ENCODE results near the gene SMOC1.

Gene SMOC1

DNA sequence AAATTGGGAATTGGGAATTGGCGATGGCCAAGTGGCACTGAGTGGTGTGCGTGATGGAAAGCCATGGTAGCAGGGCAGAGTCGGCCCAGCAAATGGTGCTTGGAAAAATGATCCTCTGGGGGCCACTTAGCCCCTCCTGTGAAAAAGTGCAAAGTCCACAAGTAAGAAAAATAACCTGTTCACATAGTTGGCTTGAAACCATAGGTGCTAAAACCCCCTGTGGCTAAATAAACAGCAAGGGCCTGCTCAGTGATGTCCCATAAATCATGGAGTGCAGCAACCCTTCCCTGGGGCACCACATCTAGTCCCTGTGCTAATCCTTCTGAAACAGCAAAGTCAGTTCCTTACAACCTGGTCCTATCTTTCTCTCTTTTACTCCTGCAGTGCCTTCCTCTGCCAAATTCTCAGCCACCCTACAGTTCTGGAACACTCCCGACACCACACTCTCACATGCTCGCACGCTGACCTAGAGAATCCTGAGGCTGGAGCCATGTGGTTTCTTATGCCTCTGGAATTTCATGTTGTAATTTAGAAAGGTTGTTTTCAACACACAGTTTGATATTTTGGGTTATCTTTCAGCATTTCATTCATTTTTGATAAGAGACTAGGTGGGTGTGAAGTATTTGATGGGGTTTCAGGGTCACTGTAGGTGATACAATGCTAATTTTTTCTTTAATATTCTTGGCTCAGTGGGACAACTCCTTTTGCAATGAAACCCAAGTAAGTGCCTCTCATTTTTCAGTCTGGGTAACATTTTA is 123.6 kb downstream of the SMOC1 start:
- Histone ChIP-seq H3K4me3 (ENCODE audit: low read length) (no peak overlapping the region), H3K27me3 (ENCODE audit: control insufficient read depth, insufficient read depth, low read length) (peaks cover 3% of the 10 kb centered on the region), H3K36me3 (ENCODE audit: insufficient read depth, low read length) (no peaks in the 10 kb centered on the region), H3K9me3 (replicated peaks; ENCODE audit: low read length) (no peaks in the 10 kb centered on the region), H3K4me1 (ENCODE audit: control insufficient read depth, insufficient read depth, low read length) (peaks cover 4% of the 10 kb centered on the region), H3K4me2 (ENCODE audit: low read length) (no peak overlapping the region), H3K9ac (ENCODE audit: low read depth, low read length) (no peak overlapping the region)

DNA sequence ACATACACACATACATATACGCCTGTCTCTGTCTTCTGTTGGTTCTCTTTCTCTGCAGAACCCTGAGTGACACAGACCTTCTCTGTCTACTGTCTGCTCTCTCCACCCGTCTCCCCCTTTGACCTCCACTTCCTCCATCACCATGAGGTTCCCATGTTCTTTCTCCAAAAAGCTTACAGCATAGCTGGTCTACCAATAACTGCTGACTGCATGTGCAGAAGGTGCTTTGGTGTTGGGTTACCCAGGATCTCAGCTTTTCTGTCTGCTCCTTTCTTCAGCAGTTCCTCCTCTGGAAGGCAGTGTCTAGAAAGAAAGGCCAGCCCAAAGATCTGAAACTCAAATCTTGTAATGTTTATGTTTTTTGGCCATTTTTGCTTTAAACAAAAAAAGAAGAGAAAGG is 125.6 kb downstream of the SMOC1 start:
- Histone ChIP-seq H3K36me3 (ENCODE audit: insufficient read depth, low read length) (no peaks in the 10 kb centered on the region), H3K27me3 (ENCODE audit: control insufficient read depth, insufficient read depth, low read length) (peaks cover 3% of the 10 kb centered on the region), H3K9me3 (replicated peaks; ENCODE audit: low read length) (no peaks in the 10 kb centered on the region), H3K4me1 (ENCODE audit: control insufficient read depth, insufficient read depth, low read length) (no peaks in the 10 kb centered on the region), H3K9ac (ENCODE audit: low read depth, low read length) (no peak overlapping the region), H3K4me2 (ENCODE audit: low read length) (no peak overlapping the region), H3K4me3 (ENCODE audit: low read length) (no peak overlapping the region)

DNA sequence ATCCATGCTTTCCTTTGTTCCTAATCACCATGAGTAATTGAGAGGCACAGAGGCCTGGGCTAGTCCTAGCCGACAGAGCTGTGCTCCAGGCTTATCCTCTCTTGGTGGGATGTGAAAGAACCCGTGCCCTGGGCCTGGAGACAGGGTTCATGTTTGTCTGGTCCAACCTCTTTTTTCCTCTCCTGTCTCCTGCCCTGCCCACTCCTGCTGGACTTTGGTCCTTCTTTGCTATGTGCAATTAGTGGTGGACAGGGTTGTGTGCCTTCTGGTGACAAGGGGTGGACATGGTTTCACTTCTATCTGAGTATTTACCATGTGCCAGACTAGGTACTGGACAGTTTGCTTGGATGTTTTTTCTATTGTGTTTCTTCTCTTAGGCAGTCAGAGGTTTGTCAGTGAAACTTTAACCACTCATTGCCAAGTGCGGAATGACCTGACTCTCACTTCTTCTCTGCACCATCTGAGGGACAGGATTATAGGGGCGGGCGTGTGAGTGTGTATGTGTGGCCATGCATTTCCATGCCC is 126.1 kb downstream of the SMOC1 start:
- H3K4me2 ChIP-seq (ENCODE audit: low read length): no peak overlapping the region
- no peak overlapping the region for H3K9ac ChIP-seq (ENCODE audit: low read depth, low read length)
- no peaks in the 10 kb centered on the region for H3K4me1 ChIP-seq (ENCODE audit: control insufficient read depth, insufficient read depth, low read length)
- no peaks in the 10 kb centered on the region for H3K9me3 ChIP-seq (replicated peaks; ENCODE audit: low read length)
- H3K36me3 ChIP-seq (ENCODE audit: insufficient read depth, low read length): no peaks in the 10 kb centered on the region
- H3K27me3 ChIP-seq (ENCODE audit: control insufficient read depth, insufficient read depth, low read length): peaks cover 3% of the 10 kb centered on the region
- H3K4me3 ChIP-seq (ENCODE audit: low read length): no peak overlapping the region

DNA sequence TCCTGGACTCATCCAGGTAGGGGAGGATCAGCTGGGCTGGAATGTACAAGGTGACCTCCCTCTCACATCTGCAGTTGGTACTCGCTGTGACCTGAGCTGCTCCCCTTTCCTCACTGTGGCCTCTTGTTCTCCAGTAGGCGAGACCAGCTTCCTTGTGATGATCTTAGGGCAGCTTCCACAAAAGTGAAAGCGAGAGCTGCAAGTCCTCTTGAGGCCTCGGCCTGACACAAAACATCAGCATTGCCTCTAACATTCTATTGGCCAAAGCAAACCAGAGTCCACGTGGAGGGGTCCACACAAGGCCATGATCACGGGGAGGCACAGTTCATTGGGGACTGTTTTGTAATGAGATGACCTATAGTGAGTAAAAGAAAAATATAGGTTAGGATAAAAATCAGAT is 127.5 kb downstream of the SMOC1 start:
- Histone ChIP-seq H3K9me3 (replicated peaks; ENCODE audit: low read length) (no peaks in the 10 kb centered on the region), H3K36me3 (ENCODE audit: insufficient read depth, low read length) (no peaks in the 10 kb centered on the region), H3K27me3 (ENCODE audit: control insufficient read depth, insufficient read depth, low read length) (peaks cover 3% of the 10 kb centered on the region), H3K4me3 (ENCODE audit: low read length) (no peak overlapping the region), H3K4me1 (ENCODE audit: control insufficient read depth, insufficient read depth, low read length) (no peaks in the 10 kb centered on the region), H3K9ac (ENCODE audit: low read depth, low read length) (no peak overlapping the region), H3K4me2 (ENCODE audit: low read length) (no peak overlapping the region)

DNA sequence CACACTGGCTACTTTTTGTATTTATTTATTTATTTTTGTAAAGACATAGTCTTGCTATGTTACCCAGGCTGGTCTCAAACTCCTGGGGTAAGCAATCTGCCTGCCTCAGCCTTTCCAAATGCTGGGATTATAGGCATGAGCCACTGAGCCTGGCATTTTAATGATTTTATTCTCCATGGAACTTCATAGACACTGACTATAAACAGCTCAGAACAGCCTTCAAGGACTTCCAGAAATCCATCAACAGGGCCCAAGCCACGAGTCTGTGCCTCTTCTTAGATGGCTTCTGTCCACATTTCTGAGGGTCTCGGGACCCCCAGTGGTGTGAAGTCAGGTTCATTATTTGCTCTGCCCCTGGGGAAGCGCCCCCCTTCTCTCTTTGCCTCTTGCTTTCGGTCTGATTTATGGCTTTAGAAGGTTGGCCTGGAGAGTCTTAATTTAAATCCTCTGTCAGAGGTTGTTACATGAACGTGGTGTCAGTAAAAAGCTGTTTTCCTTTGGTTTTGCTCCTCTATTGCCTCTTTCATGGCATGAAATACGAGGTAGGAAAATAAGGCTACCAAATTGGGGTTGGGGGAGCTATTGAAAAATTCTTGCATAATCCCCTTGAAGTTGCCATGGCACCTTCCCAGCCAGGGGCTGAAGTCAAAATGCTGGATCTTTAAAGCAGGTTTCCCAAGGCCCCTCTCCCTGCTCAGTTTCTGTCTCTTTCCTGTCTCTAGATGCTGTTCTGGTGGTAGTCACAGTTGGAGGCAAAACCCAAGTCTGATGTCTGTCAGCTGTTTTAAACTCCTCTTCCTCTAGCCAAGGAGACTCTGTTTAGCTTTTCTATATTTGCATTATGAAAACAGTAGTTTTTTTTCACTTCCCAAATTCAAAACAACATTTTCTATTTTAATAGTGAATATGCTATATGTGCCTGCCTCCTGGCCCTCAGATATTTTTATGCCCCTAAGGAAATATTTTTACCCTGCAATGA is 129.4 kb downstream of the SMOC1 start:
- H3K9me3 ChIP-seq (replicated peaks; ENCODE audit: low read length): no peaks in the 10 kb centered on the region
- no peaks in the 10 kb centered on the region for H3K27me3 ChIP-seq (ENCODE audit: control insufficient read depth, insufficient read depth, low read length)
- H3K9ac ChIP-seq (ENCODE audit: low read depth, low read length): no peak overlapping the region
- no peaks in the 10 kb centered on the region for H3K4me1 ChIP-seq (ENCODE audit: control insufficient read depth, insufficient read depth, low read length)
- H3K4me2 ChIP-seq (ENCODE audit: low read length): no peak overlapping the region
- no peak overlapping the region for H3K4me3 ChIP-seq (ENCODE audit: low read length)
- H3K36me3 ChIP-seq (ENCODE audit: insufficient read depth, low read length): no peaks in the 10 kb centered on the region

DNA sequence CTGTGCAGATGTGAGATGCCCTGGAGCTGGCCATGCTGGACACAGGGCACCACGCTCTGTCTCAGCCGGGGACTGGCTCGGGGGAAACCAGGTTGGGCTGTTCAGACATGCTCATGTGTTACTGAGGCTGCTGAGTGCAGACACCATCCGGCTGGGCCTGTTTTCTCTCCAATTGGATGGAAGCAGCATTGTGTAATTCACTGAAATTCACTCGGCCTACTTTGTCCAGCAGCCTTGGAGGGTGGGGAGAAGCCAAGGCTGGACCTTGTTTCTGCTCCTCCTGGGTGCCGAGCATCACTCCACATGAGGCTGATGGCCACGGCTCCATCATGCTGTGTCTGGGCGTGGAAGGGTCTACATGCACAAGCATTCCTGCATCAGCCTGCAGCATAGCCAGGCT is 130.7 kb downstream of the SMOC1 start:
- no peaks in the 10 kb centered on the region for H3K9me3 ChIP-seq (replicated peaks; ENCODE audit: low read length)

DNA sequence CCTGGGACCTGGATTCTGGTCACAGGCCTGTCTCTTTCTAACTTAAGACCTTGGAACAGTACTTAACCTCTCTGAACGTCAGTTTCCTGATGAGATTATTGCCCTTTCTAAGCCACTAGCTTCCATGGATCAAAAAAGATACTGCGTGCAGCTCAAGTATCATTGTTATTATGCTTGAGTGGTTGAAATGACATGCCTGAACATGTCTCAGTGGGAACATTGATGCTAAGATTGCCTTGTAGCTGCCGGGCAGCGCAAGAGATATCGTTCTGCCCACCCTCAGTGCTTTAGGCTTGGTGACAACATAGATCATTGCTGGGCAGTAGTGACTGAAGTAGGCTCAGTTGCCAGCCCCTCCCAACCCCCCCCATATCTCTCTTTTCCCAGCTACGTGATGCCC is 131.9 kb downstream of the SMOC1 start:
- Histone ChIP-seq H3K36me3 (ENCODE audit: insufficient read depth, low read length) (no peaks in the 10 kb centered on the region), H3K9me3 (replicated peaks; ENCODE audit: low read length) (no peaks in the 10 kb centered on the region), H3K4me3 (ENCODE audit: low read length) (no peak overlapping the region), H3K27me3 (ENCODE audit: control insufficient read depth, insufficient read depth, low read length) (no peaks in the 10 kb centered on the region), H3K4me1 (ENCODE audit: control insufficient read depth, insufficient read depth, low read length) (no peaks in the 10 kb centered on the region), H3K4me2 (ENCODE audit: low read length) (no peak overlapping the region), H3K9ac (ENCODE audit: low read depth, low read length) (no peak overlapping the region)

More for the DNA sequence above, 130.7 kb downstream of the SMOC1 start:
- H3K4me3 ChIP-seq (ENCODE audit: low read length): no peak overlapping the region
- no peak overlapping the region for H3K9ac ChIP-seq (ENCODE audit: low read depth, low read length)
- no peaks in the 10 kb centered on the region for H3K27me3 ChIP-seq (ENCODE audit: control insufficient read depth, insufficient read depth, low read length)
- H3K4me1 ChIP-seq (ENCODE audit: control insufficient read depth, insufficient read depth, low read length): no peaks in the 10 kb centered on the region
- H3K36me3 ChIP-seq (ENCODE audit: insufficient read depth, low read length): no peaks in the 10 kb centered on the region
- H3K4me2 ChIP-seq (ENCODE audit: low read length): no peak overlapping the region

DNA sequence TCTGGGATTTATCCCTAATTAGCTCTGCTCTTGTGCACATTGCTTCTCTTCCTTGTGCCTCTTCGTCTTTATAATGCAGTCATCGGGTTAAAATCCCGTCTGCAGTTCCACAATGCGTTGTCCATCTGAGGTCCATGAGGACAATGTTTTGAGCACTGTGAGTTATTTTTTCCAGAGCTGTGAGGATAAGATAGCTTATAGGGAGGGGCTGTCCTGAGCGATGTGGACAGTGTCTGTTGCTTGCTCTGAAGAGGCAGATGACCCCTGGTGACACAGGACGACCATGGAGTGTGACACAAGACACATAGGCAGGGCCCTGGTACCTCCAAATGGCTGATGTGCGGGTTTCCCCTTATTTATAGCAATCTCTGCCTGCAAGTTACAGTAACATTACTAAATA is 132.5 kb downstream of the SMOC1 start:
- Histone ChIP-seq H3K4me3 (ENCODE audit: low read length) (no peak overlapping the region), H3K36me3 (ENCODE audit: insufficient read depth, low read length) (no peaks in the 10 kb centered on the region), H3K4me2 (ENCODE audit: low read length) (no peak overlapping the region), H3K9ac (ENCODE audit: low read depth, low read length) (no peak overlapping the region), H3K27me3 (ENCODE audit: control insufficient read depth, insufficient read depth, low read length) (no peaks in the 10 kb centered on the region), H3K9me3 (replicated peaks; ENCODE audit: low read length) (no peaks in the 10 kb centered on the region), H3K4me1 (ENCODE audit: control insufficient read depth, insufficient read depth, low read length) (no peaks in the 10 kb centered on the region)

DNA sequence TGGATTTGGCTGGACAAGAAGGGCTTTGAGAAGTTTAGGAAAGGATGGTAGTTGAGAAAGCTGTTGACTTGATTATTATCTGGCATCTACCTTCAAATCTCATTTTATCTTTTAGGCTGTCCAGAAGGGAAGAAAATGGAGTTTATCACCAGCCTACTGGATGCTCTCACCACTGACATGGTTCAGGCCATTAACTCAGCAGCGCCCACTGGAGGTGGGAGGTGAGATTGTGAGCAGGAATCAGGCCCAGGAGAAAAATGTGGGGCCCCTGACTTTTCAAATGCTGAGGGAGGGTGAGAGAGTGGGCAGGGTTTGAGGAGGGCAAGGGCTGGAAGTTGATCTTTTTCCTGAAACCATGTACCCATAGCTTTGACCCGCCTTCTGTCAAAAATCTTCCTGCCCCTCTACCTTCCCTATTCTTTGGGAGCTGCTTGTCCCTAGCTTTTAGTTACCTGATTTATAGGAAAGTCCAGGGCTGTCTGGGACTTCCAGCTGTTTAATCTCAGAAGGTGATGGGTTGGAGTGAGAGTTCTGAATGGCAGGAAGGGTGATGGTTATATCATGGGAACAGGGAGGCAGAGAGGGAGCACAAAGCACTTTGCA is 134.2 kb downstream of the SMOC1 start:
- Histone ChIP-seq H3K36me3 (ENCODE audit: insufficient read depth, low read length) (no peaks in the 10 kb centered on the region), H3K4me3 (ENCODE audit: low read length) (no peak overlapping the region), H3K4me2 (ENCODE audit: low read length) (no peak overlapping the region), H3K9me3 (replicated peaks; ENCODE audit: low read length) (no peaks in the 10 kb centered on the region), H3K27me3 (ENCODE audit: control insufficient read depth, insufficient read depth, low read length) (peaks cover 5% of the 10 kb centered on the region), H3K4me1 (ENCODE audit: control insufficient read depth, insufficient read depth, low read length) (no peaks in the 10 kb centered on the region), H3K9ac (ENCODE audit: low read depth, low read length) (no peak overlapping the region)

DNA sequence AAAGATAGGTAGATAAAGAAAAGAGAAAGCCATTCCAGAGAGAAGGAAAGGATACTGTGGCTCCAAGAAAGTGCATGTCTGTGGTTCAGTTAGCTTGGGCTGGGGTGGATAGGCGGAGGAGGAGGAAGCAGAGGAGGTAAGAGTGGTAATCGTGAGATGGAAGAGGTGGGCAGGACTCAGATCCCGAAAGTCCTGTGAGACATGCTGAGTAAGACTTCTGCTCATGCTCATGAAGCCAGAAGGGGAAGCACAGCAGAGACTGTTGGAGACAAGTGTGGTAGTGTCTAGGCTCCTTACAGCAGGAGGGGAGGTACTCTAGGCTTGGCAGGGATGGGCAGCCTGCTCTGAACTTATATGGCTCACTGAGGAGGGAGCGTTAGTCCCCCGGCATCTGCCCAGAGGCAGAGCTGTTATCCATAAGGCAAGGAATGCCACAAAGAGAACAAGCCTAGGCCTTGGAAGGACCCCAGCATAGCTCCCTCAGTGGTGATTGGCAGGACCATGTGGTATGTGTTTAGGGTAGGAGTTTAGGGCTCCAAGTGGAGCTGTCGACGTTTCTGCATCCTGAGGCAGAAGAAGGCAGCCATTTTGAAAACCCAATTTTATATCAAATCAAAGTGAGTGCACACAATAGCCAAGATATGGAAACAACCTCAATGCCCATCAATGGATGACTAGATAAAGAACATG is 135.3 kb downstream of the SMOC1 start:
- no peaks in the 10 kb centered on the region for H3K36me3 ChIP-seq (ENCODE audit: insufficient read depth, low read length)
- no peak overlapping the region for H3K4me2 ChIP-seq (ENCODE audit: low read length)
- H3K27me3 ChIP-seq (ENCODE audit: control insufficient read depth, insufficient read depth, low read length): peaks cover 5% of the 10 kb centered on the region
- no peaks in the 10 kb centered on the region for H3K4me1 ChIP-seq (ENCODE audit: control insufficient read depth, insufficient read depth, low read length)
- H3K9me3 ChIP-seq (replicated peaks; ENCODE audit: low read length): no peaks in the 10 kb centered on the region
- no peak overlapping the region for H3K4me3 ChIP-seq (ENCODE audit: low read length)
- H3K9ac ChIP-seq (ENCODE audit: low read depth, low read length): no peak overlapping the region

DNA sequence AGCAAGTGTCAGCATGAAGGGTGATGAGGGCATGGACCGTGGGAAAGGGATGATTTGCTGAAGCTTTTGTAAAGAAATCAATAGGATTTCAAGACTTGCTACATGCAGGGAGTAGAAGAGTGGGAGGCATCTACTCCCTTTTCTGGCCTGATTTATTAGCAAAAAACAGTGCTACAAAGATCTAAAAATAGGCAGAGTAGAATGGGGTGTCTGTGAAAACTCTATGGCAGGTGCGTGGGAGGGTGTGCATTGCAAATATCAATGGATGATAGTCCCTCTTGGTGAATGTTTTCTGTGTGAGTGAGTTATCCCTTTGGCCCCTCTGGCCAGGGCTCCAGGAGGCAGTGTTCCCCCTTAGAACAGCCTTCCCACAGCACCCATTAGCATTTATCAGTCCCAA is 139.0 kb downstream of the SMOC1 start:
- Histone ChIP-seq H3K27me3 (ENCODE audit: control insufficient read depth, insufficient read depth, low read length) (peaks cover 5% of the 10 kb centered on the region), H3K9me3 (replicated peaks; ENCODE audit: low read length) (no peaks in the 10 kb centered on the region), H3K4me1 (ENCODE audit: control insufficient read depth, insufficient read depth, low read length) (no peaks in the 10 kb centered on the region), H3K4me3 (ENCODE audit: low read length) (no peak overlapping the region), H3K36me3 (ENCODE audit: insufficient read depth, low read length) (no peaks in the 10 kb centered on the region), H3K9ac (ENCODE audit: low read depth, low read length) (no peak overlapping the region), H3K4me2 (ENCODE audit: low read length) (no peak overlapping the region)

Measured in skeletal muscle satellite cell (primary cell).